SH-SY5Y (cell line): ENCODE data around the gene TMEM236.

ENCODE experiments used
- GATA2 ChIP-seq: IDR thresholded peaks from 2 replicates; pipeline ENCODE4 v1.6.1; 2011; ENCODE audit warnings: mild to moderate bottlenecking, low read depth, low read length
- GATA3 ChIP-seq: IDR thresholded peaks from 2 replicates; pipeline ENCODE4 v1.6.1; 2011; ENCODE audit warnings: low read depth, mild to moderate bottlenecking, low read length, moderate library complexity

DNA sequence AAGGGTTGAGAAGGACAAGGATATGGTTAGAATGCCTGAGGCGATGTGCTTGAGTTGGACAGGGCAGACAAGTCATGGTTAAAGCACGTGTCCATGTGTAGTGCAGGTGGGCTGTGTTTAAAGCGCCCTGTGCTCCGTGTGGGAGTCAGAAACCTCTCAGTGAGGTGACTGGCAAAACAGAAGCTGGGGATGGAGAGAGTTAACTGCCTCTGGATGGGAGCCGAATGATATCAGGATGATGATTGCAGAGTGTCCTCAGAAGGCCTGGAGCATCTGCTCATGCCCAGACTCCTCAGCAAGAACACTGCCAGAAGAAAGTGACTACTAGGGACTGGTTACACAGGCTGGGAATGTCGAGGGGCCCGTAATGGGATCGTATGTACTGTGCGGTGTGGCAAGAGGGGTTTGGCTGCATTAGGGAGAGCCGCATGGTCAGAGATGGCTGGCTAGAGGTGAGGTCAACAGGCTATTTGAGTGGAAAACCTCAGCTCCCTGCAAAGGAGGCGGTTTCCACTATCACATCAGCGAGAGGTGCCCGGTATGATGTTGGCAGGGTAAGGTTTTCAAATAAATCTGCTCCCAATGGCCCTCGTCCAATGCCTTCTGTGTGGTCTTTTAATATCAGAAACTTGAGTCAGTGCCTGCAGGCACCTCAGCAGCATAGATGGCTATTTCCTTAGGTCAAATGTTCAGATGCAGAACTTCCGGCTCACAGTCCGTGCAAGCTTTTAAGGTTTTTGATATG is 31.1 kb downstream of the TMEM236 start:
- TF ChIP-seq GATA3 = no peak
- TF ChIP-seq GATA2 = no peak
